ENCODE results near the gene PDE7B.

The PDE7B gene

DNA sequence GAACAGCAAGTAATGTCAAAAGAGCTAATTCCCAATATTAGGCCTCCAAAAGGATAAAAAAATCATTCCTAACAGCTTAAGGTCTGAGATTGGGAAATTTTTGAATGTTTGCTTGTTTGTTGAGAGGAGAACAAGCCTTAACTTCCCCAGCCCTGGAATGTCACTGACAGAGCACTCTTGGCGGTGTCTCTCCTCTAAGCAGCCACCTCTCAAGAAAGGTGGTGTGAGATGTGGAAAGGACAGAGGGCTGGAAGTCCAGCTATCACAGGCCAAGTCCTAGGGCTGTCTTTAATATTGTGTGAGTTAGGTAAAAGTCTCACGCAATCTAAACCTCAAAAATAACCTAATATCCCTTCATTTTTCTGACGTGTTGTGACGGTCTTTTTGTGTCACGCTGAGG, 297.0 kb downstream of the PDE7B start:
- DNase-seq (ENCODE audit: low spot score) = no peak

DNA sequence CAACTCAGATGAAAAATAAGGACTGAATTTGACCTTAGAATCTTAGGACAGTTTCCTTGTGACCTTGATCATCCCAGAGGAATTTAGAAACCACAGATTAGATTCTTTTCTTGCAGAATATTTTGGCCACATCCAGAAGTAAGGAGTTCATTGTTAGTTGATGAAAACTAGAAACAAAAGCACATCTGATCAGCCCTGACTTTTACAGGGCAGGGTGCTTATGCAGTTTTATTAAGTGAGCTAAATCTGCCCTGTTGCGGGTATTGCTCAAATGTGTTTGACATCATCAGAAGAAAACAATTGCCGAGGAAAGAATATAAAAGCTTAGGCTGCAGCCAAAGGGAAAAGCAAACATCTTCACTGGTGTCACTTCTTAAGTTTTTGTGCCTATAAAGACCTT, 297.8 kb downstream of the PDE7B start:
- no peak for DNase-seq (ENCODE audit: low spot score)

DNA sequence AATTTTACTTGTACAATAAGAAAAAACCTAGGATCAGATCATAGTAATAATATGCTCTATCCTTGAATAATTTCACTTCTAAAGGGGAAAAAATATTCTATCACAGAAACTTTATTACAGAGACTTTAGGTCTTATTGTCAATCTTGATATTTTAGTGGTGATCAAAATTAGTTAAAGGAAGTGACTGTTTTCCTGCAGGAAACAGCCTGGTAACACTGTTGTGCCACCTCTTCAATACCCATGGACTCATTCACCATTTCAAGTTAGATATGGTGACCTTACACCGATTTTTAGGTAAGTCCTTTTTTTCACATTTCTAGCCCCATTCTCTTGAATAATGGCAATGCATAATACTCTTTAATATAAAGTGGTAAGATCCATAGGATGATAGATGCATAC, 299.5 kb downstream of the PDE7B start:
- no peak for DNase-seq (ENCODE audit: low spot score)

DNA sequence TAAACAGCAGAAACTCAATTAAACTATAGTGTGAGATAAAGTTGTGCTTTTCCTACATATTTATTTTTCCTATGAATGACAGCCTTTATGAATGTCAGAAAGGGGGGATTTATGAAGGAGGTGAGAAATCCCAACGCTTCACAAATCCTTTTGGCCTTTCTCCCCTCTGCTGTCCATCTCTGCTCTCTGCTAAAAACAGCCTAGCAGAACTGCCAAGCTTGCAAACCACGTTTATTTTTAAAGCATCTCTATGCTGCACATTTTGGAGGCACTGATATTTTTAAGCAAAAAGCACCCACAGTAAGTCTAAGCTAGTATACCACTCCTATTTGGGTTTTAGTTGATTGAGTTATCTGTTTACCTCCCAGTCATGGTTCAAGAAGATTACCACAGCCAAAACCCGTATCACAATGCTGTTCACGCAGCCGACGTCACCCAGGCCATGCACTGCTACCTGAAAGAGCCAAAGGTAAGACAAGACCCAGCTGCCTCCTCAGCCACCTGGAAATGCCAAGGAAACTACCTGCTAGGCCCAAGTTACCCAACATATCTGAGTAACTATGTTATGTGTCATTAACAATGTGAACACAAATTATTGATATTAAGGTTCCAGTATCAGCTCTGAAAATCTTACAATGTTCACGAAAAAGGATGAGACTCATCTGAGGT, 302.3 kb downstream of the PDE7B start:
- DNase-seq (ENCODE audit: low spot score) = no peak

DNA sequence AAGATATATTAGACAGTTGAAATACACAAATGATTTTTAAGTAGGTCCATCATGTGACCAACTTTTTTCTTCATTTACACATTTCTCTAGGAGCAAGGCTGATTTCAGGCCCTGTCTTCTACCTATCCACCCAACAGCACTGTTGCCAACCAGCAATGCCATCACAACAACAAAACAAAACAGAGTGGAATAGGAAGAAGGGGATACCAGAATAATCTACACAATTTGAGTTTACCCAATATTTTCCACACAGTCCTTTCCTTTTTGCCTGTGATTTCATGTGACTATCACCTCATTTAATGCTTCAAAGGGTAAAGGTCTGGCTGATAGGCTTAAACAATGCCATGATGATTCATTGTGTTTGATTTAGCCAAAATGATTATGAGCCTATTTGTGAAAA, 303.7 kb downstream of the PDE7B start:
- no peak for DNase-seq (ENCODE audit: low spot score)

DNA sequence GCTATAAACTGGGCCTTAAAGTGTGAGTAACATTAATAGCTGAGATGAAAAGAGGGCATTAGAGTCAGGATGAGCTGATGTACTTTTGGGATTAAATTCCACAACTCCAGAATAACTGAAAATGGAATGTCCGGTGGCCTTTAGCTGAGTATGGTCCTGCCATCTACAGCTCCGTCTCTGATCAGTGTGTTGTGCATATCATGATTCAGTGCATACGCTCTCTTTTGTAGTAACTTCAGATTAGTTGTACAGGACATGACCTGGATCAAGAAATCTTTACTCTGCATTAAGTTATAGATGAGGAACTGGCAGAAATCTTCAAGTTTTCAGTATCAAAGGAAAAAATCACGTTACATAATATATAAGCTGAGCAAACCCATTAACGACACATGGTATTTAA, 306.2 kb downstream of the PDE7B start:
- no peak for DNase-seq (ENCODE audit: low spot score)

DNA sequence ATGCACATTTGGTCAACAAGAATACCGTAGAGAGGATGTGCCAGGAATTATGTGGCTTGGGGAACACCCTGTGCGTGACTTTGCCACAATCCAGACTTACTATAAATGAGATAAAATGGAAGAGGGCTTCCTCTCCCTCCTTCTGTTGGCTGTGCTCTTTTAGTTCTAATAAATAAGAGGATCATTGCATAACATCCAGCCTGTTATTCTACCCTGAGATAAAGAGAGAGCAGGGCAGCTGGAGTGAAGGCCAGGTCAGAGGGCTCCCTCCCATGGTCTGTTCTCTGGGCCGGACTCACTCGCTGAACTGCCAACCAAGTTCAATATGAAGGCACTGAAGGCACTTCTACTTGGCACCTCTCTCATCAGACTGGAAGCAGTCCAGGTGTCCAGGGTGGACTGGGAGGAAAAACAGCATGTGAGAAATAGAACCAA, 306.9 kb downstream of the PDE7B start:
- DNase-seq (ENCODE audit: low spot score) = peak; percentile 10

DNA sequence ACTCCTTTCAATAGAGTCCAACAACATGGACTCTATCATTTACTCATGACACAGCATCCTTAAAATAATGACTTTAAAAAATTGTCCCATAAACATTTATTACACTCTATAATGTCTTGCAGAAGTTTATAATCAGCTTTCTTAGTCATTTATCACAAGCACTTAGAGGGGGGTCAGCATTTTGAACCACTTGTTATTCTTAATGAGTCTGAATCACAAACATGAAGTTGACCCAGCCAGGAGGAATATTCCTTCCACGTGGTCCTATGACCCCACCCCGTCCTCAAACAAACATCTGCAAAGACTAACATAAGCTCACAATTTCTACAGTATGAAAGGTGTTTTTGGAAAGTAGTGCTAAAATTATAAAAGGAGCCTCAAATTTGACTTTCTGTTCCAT, 307.5 kb downstream of the PDE7B start:
- DNase-seq (ENCODE audit: low spot score) = no peak

DNA sequence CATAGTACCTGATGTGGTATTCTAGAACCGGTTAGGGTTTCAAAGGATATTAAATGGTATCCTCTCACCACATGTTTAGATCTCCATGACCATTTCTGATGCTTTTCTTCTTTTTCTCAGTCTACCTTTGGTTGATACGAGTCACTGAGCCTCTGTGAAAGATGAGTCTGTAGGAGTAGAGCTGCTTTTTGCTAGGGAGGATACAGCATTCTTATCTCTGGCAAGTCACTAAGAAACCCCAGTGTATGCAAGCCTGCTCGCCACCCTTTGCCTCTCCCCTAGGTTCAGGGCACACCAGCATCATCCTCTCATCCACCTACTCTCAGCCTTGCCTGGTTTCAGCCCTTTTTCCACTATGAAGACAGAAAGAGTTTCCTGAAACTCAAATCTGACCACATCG, 308.7 kb downstream of the PDE7B start:
- no peak for DNase-seq (ENCODE audit: low spot score)

DNA sequence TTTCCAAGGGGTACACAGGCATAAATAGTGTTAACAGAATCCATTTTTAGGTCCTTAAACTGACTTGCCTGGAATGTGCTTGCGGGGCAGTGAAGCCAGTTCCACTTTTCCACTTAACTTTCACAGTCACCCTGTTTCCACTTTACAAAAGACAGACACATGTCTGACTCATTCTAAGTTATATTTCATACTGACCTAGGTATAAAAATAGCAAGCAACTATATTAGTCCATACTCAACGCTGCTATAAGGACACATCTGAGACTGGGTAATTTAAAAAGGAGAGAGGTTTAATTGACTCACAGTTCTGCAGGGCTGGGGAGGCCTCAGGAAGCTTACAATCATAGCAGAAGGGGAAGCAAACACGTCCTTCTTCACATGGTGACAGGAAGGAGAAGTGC, 310.4 kb downstream of the PDE7B start:
- no peak for DNase-seq (ENCODE audit: low spot score)

DNA sequence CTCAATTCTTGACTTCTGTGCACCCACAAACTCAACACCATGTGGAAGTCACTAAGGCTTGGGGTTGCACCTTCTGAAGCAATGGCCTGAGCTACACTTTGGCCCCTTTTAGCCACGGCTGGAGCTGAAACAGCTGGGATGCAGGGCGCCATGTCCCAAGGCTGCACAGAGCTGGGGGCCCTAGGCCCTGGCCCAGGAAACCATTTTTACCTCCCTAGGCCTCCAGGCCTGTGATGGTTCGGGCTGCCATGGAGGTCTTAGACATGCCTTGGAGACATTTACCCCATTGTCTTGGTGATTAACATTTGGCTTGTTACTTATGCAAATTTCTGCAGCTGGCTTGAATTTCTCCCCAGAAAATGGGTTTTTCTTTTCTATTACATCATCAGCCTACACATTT, 311.8 kb downstream of the PDE7B start:
- no peak for DNase-seq (ENCODE audit: low spot score)

DNA sequence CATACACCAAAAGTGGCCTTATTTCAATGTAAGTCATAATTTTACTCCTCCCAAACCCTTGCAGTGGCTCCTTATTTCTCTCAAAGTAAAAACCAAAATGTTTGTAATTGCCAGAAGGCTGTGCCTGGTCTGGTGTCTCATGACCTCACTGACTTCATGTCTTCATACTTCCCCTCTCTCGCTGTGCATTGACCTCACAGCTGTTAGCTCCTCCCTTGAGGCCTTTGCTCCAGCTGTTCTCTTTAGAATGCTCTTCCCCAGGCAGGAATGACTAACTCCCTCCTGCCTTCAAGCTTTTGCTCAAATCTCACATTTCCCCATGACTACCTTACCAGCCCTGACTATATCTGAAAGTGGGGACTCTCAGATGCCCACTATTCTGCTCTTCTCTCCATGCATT, 315.3 kb downstream of the PDE7B start:
- no peak for DNase-seq (ENCODE audit: low spot score)

DNA sequence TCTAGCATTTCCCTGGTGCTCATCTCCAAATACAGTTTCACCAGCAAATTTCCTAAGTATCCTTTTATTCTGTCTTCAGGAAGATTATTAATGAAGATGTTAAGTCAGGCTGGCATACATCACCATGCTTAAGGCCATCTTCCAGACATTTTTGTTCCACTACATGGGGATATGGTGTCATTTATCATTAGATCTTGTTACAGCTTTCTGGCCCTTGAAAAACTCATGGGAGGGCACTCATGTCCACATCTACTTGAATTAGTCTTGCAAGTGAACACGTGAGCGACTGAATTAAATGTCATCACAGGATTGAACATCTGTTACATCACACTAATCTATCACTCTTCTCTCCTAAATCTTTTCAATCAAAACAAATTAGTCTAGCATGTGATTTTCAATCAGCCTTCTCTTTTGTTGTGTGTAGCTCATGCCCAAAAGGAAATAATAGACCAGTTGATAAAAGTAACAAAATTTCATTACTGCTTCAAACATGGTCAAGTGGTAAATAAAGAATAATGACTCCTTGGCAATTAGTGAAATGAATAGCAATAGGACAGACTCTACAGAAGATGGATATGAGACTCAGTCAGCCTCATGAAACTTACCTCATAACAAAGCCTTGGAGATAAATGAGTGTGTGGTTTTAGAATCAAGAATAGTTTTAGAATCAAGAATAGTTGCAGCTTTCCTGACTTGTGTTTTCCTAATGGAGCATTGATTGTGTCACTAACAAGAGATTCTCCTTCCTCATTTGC, 318.1 kb downstream of the PDE7B start:
- DNase-seq (ENCODE audit: low spot score) = no peak

DNA sequence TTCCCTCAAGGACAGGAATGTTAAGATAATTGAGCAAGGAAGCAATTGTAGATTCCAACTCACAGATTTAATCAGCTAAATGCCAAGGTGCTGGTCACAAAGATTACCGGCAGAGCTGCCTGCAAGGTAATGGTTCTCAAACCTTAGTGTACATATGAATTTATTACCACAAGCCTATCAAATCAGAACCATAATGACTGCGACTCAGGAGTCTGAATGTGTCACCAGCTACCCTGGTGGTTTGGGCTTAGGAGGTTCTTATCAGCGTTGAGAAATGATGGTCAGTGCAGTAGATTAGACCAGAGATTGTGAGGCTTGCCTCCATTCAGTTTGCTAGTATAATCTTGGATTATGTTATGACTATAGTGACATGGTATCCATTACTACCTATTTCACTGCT, 319.7 kb downstream of the PDE7B start:
- DNase-seq (ENCODE audit: low spot score) = no peak

DNA sequence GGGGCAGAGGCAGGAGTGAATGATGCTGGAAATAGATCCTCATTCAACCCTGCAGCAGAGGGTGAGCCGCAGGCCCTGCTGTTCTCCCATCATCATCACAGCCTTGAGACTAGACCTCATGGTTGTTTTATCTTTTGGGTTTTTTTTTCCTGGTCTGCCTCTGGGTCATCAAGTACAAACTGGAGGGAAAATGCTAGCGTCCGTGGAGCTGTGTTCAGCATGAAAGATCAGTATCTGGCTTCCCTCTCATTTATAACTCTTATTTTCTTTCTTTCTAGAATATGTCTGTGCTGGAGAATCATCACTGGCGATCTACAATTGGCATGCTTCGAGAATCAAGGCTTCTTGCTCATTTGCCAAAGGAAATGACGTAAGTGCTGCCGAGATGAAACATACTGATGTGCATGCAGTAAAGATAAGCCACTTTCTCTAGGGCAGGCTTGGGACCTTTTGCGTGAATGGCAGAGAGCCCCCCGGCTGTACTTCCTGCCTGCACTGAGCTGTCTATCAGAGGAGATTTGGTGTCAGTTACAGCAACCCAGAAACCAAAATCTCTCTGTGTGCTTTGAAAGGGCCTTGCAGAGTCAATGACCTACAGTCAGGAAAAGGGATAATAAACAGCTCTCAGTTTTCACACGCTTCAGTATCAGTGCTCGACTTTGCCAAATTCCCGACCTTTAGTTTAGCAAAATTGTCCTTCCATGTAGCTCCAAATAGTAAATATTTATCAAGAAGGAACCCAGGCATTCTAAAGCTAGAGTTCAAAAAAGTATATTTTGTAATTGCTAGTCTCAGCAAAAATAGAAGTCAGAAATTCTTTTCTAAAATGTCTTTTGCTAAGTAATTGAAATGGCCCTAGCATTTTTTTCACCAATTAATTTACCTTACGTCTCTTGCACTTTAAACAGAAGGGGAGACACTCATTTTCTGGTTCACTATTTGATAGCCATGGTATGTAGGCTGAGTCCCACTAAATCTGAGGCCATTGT, 322.3 kb downstream of the PDE7B start:
- no peak for DNase-seq (ENCODE audit: low spot score)

DNA sequence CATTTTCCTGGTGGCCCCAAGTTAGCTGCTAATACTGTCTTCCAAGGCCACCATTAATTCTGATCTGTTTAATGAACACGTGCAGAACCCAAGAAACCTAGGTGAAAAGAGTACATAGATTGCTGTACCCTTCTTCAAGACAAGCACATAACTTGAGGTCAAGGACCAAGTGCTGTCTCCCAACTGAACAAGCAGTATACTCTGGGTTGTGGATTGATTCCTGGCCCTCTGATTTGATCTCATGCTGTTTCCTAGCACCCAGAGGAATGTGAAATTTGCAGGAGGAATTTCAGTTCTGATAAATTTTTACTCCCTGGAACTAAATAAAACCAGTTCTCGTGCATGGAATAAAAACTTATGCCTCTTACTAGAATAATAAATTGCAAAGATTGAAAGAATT, 323.0 kb downstream of the PDE7B start:
- DNase-seq (ENCODE audit: low spot score) = no peak

DNA sequence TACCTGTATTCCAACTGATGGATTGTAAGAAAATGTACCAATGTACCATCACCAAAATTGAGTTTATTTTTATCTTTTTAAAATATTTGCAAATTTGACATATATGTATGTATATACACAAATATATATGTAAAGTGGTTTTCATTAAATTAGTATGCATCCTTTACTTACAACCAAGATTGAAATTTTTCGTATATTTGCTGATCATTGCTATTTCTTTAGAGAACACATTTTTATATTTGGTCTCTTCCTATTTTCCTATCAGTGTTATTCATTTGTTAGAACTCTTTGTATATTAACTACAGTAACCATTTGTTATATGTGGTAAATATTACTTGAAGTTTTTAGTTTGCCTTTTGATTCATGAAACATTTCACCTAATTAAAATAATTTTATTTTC, 324.4 kb downstream of the PDE7B start:
- DNase-seq (ENCODE audit: low spot score) = no peak

DNA sequence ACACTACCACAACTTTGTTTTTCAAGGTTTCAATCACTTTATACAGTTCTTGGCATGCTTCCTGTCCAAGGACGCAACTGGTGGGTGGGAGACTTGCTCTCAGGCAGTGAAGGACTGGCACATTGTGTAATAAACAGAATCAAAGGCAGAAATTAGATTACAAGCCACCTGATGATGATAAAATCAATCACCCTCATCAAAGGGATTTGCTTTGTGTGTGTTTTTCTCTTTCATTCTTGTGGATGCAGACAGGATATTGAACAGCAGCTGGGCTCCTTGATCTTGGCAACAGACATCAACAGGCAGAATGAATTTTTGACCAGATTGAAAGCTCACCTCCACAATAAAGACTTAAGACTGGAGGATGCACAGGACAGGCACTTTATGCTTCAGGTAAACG, 327.2 kb downstream of the PDE7B start:
- no peak for DNase-seq (ENCODE audit: low spot score)

DNA sequence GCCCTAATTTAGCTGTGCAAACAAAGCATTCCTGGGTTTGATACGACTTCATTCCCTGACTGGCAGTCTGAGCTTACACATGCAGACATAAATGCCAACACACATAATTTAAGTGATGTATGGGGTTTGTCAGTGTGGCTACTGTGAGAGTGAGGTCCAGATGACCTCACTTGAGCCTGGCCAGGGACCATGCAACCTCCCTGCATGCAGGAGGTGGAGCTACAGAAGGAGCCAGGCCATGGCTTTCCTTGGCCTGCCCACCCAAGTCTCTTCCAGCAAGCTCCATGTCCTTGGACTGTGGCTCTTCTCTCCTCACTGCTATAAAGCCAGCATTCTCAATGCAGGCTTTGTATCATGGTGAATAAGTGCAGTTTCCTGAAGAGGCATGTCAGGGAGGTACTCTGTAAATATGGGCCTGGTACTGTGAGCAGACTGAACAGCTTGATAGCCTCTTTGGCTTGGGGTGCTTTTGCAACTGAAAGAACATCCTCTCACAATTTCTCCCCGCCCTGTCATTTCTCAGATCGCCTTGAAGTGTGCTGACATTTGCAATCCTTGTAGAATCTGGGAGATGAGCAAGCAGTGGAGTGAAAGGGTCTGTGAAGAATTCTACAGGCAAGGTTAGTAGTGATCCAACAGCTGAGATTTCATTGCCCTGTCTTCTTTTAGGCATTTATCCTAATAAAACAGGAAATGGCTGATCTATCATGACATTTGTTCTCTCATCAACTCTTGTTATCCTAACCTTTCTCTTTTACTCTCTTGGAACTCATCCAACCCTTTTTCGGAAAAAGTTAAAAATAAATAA, 329.4 kb downstream of the PDE7B start:
- no peak for DNase-seq (ENCODE audit: low spot score)

DNA sequence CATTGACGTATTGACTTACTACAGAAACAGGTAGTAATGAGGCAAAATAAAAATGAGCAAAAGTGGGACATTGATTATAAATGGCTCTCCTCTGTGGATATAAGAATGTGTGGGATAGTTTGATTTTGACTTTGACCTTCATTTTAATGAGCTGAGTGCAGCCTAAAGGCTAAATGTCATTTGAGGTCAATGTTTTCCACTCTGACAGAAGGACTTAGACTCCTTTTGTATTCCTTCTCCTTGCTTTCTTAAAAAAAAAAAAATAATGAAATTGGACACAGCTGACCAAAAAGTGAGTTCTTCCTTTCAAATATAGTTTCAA, 330.0 kb downstream of the PDE7B start:
- no peak for DNase-seq (ENCODE audit: low spot score)

DNA sequence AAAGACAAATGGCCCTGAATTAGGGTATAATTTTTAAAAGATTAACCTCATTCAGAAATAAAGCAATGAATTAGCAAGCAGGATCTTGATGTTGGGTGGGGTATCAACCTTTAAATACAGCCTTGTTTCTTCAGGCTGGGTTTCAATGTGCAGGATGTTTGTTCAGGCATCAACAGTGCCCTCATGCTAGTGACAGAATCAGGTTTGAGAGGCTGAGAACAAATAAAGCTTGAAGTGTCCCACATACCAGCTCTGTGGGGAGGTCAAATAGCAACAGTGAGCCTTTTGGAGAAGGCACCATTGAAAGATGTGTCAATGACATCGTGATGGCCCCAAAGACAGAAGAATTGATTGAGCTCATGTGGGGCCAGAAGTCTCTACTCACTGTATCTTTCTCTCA, 330.4 kb downstream of the PDE7B start:
- DNase-seq (ENCODE audit: low spot score) = no peak

DNA sequence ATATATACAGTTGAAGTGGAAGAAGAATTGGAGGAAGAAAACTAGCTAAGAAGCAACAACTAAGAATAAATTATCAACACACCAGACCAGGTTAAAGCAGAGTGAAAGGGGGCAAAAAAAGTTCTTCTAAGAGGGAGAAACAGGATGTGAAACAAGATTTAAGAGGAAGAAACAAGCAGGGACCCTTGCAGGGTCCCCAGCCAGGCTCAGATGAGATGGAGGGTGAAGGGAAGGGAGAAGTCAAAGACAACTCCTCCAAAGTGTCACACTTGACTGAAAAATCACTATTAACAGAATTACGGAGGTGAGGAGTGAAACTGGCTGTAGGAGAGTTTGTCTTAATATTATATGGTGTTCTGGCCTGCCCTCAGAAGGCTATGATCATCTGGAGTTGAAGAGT, 333.2 kb downstream of the PDE7B start:
- DNase-seq (ENCODE audit: low spot score) = no peak

Data from pons (tissue), 1 donor.